PC-3 (cell line): Measurements from ENCODE around the gene ATP2B2. TPM values are rescaled to one million over a fixed set of nuclear protein-coding genes. Genes with fewer than 3 reads are reported as not detected.

Source experiments
- ATAC-seq: fragments of 200-7000 bp; cut with Tn5 transposase; 2 replicates; pipeline ENCODE4 v1.9.1; 2020; ENCODE audit warnings: mild to moderate bottlenecking, moderate library complexity
- BruUV-seq: library from RNA; stranded (reverse); fragments of 400-500 nt; replicated peaks from 2 replicates; lab custom pipeline; 2021; lab: Mats Ljungman, UMichigan
- CTCF ChIA-PET: fragments of 300-600 bp; sonication (Branson Sonifier 250); formaldehyde crosslinking; loops from one replicate; lab custom pipeline; 2022; ENCODE audit warnings: antibody characterized with exemption; lab: Charles Lee
- POLR2A ChIA-PET: fragments of 300-600 bp; sonication (Branson Sonifier 250); formaldehyde crosslinking; loops from one replicate; lab custom pipeline; 2022; ENCODE audit warnings: antibody characterized with exemption; ENCODE audit not compliant: unreplicated experiment; lab: Charles Lee
- DNase-seq: peaks from one replicate; pipeline ENCODE4 v3.0.0-alpha.2; 2015
- H2AFZ ChIP-seq: fragments of 300-600 bp; sonication (generic); 2 replicates; pipeline ENCODE4 v1.6.0; 2016; ENCODE audit warnings: antibody characterized with exemption, low read length
- H3F3A ChIP-seq: fragments of 300-600 bp; sonication (generic); one replicate; pipeline ENCODE4 v1.6.0; 2017; ENCODE audit warnings: antibody characterized with exemption, low read length, control low read depth, mild to moderate bottlenecking; ENCODE audit not compliant: unreplicated experiment
- H3K27ac ChIP-seq: fragments of 300-600 bp; sonication (generic); 2 replicates; pipeline ENCODE4 v1.5.1; 2016; ENCODE audit warnings: mild to moderate bottlenecking, low read length
- H3K27me3 ChIP-seq: fragments of 300-600 bp; sonication (generic); 2 replicates; pipeline ENCODE4 v1.6.1; 2016; ENCODE audit warnings: low read length, mixed read lengths
- H3K36me3 ChIP-seq: fragments of 300-600 bp; sonication (generic); 2 replicates; pipeline ENCODE4 v1.6.1; 2016; ENCODE audit warnings: low read depth, mixed run types, low read length, mixed read lengths
- H3K4me1 ChIP-seq: fragments of 300-600 bp; sonication (generic); 2 replicates; pipeline ENCODE4 v1.5.1; 2016; ENCODE audit warnings: low read length; ENCODE audit not compliant: insufficient read depth
- H3K4me2 ChIP-seq: fragments of 300-600 bp; sonication (generic); 2 replicates; pipeline ENCODE4 v1.6.0; 2016; ENCODE audit warnings: low read length
- H3K4me3 ChIP-seq: fragments of 300-600 bp; sonication (generic); 2 replicates; pipeline ENCODE4 v1.5.1; 2016; ENCODE audit warnings: mild to moderate bottlenecking, low read length, mixed read lengths
- H3K79me2 ChIP-seq: fragments of 300-600 bp; sonication (generic); 2 replicates; pipeline ENCODE4 v1.6.1; 2017; ENCODE audit warnings: low read length, mixed read lengths
- H3K9ac ChIP-seq: fragments of 300-600 bp; sonication (generic); 2 replicates; pipeline ENCODE4 v1.6.0; 2016; ENCODE audit warnings: mild to moderate bottlenecking, low read length
- H3K9me2 ChIP-seq: fragments of 300-600 bp; sonication (generic); replicated peaks from 2 replicates; pipeline ENCODE4 v1.6.1; 2016; ENCODE audit warnings: mixed run types, low read length, mixed read lengths
- H3K9me3 ChIP-seq: fragments of 300-600 bp; sonication (generic); 2 replicates; pipeline ENCODE4 v1.6.1; 2016; ENCODE audit warnings: low read length, mixed read lengths
- H4K20me1 ChIP-seq: fragments of 300-600 bp; sonication (generic); 2 replicates; pipeline ENCODE4 v1.6.1; 2016; ENCODE audit warnings: low read length, mixed read lengths
- EZH2 ChIP-seq: fragments of 300-600 bp; sonication (generic); IDR thresholded peaks from one replicate; pipeline ENCODE4 v1.6.1; 2017; ENCODE audit warnings: antibody characterized with exemption, mild to moderate bottlenecking, low read length; ENCODE audit not compliant: unreplicated experiment
- EZH2phosphoT487 ChIP-seq: fragments of 300-600 bp; sonication (generic); IDR thresholded peaks from 2 replicates; pipeline ENCODE4 v1.6.1; 2018; ENCODE audit warnings: mild to moderate bottlenecking, antibody characterized with exemption, low read length, borderline replicate concordance
- intact Hi-C: fragments of 100-400 bp; cut with micrococcal nuclease; formaldehyde crosslinking; loops from 2 replicates; pipeline ENCODE4 v1.9.0; 2023
- total RNA-seq: library from RNA; depleted of rRNA; stranded (reverse); fragments of >200 nt; gene quantifications from 2 replicates; pipeline ENCODE4 v1.2.3, GENCODE V29; 2014
- TF ChIP-seq, protein P1 (sequence below): fragments of 300-600 bp; sonication (generic); conservative IDR thresholded peaks from 2 replicates; pipeline ENCODE4 v1.5.1; 2017; ENCODE audit warnings: antibody characterized with exemption, low read depth, mild to moderate bottlenecking, low read length

ATP2B2 gene
- total RNA-seq, 1 experiment from 2014 or later, result not detected

DNA sequence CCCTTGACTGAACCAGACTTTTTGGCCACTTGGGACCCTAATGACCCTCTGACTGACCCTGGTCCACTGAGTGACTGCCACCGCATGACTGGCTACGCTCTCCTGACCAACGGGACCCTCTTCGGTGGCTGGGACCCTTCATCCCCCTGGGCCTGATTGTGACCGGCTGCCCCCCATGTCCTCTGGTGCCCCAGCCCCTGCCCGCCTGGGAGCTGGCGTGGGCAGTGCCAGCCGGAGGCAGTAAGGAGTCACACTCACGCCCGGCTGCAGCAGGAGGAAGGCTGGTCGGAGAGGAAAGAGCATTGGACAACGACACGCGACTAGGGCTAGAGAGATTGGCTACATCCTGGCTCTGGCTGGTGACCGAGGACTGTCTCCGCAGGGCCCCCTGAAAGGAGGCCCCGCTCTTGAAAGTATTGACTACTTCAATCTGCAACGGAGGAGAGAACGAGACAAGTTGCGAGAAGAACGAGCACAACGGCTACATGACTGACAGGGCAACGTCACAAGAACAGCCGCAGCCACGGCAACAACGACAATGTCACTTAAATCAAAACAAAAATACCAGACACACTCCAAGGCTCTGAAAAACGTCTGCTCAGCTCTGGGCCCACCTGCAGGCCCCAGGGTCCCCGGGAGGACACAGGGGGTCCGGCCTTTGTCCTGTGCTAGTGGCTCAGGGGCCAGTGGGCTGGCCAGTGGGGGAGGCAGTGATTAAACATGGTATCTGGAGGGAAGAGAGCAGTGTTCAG lies 169.3 kb downstream of the ATP2B2 start:
- no TSS peak for BruUV-seq
- H3K9ac ChIP-seq, result no peak overlapping the region
- ChIA-PET CTCF (no interaction called here), POLR2A (no interaction called here)
- no peaks in the 10 kb centered on the region for H3K9me3 ChIP-seq
- intact Hi-C loops, result no loop called here
- H3F3A ChIP-seq, result no peaks in the 10 kb centered on the region
- TF ChIP-seq EZH2, result no peak
- TF ChIP-seq, protein P1, sequence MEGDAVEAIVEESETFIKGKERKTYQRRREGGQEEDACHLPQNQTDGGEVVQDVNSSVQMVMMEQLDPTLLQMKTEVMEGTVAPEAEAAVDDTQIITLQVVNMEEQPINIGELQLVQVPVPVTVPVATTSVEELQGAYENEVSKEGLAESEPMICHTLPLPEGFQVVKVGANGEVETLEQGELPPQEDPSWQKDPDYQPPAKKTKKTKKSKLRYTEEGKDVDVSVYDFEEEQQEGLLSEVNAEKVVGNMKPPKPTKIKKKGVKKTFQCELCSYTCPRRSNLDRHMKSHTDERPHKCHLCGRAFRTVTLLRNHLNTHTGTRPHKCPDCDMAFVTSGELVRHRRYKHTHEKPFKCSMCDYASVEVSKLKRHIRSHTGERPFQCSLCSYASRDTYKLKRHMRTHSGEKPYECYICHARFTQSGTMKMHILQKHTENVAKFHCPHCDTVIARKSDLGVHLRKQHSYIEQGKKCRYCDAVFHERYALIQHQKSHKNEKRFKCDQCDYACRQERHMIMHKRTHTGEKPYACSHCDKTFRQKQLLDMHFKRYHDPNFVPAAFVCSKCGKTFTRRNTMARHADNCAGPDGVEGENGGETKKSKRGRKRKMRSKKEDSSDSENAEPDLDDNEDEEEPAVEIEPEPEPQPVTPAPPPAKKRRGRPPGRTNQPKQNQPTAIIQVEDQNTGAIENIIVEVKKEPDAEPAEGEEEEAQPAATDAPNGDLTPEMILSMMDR, result no peak
- TF ChIP-seq EZH2phosphoT487, result no peak
- H3K79me2 ChIP-seq, result no peaks in the 10 kb centered on the region
- H3K36me3 ChIP-seq, result no peaks in the 10 kb centered on the region
- DNase-seq (no peak), ATAC-seq (no peak)
- H3K4me3 ChIP-seq, result no peak overlapping the region
- peaks cover 7% of the 10 kb centered on the region; the same call in 1 of the 2 replicates for H3K27me3 ChIP-seq
- H3K4me2 ChIP-seq, result no peak overlapping the region
- H3K4me1 ChIP-seq, result no peaks in the 10 kb centered on the region
- H4K20me1 ChIP-seq, result no peaks in the 10 kb centered on the region
- no peaks in the 10 kb centered on the region for H3K9me2 ChIP-seq
- H3K27ac ChIP-seq, result no peak overlapping the region
- no peak overlapping the region for H2AFZ ChIP-seq

DNA sequence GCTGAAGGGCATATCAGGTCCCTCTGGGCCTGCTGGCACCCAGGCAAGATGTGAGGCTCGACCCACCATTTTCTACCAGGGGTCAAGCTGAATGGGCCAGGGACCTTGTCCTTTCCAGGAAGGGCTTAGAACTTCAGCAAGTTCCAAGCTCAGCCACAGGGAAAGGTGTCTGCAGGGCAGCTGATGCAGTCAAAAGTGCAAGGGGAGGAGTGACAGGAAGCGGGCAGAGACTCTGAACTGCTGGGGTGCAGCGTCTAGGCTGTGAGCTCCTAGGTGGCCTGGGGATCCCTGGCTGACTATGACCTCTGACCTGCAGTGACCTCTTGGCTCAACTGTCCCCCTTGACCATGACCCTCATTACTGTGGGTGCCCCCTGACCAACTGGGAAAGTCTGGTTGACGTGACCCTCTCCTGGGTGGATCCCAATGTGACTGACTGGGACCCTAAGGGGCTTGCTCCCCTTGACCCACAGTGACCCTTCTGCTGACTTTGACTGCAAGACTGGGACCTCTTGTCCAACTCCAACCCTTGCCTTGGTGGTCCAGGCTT lies 170.1 kb downstream of the ATP2B2 start:
- H3K4me3 ChIP-seq, result no peak overlapping the region
- BruUV-seq, result no TSS peak
- no peaks in the 10 kb centered on the region for H3K36me3 ChIP-seq
- intact Hi-C loops, result no loop called here
- peaks cover 15% of the 10 kb centered on the region for H3K27me3 ChIP-seq
- H3K9me3 ChIP-seq, result no peaks in the 10 kb centered on the region
- H3K4me2 ChIP-seq, result no peak overlapping the region
- no peaks in the 10 kb centered on the region for H3F3A ChIP-seq
- H3K4me1 ChIP-seq, result no peaks in the 10 kb centered on the region
- no peaks in the 10 kb centered on the region for H3K79me2 ChIP-seq
- H3K9me2 ChIP-seq, result no peaks in the 10 kb centered on the region
- no peak for DNase-seq
- CTCF ChIA-PET, result no interaction called here
- TF ChIP-seq EZH2 (no peak), EZH2phosphoT487 (no peak)
- TF ChIP-seq, protein P1, result no peak
- H3K9ac ChIP-seq, result no peak overlapping the region
- no peak overlapping the region for H3K27ac ChIP-seq
- no peak overlapping the region for H2AFZ ChIP-seq
- no peak for ATAC-seq
- POLR2A ChIA-PET, result no interaction called here
- no peaks in the 10 kb centered on the region for H4K20me1 ChIP-seq

DNA sequence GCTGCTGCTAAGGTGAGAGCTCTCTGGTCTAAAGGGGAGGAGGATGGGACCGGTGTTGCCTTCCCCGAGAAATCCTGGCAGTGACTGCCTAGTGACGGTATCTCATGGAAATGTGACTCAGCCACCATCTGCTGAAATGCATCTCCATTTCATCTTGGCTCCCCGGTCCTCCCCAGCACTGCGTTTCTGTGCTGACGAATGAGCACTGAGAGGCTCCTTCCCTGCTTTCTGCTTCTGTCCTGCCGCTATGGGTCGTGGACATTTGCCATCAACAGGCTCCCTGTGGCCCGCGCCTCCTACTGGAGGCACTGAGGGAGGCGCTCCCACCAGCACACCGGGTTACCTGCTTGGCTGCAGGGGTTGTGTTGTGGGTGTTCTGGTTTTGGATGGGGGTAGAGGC lies 170.9 kb downstream of the ATP2B2 start:
- ChIA-PET POLR2A (no interaction called here), CTCF (no interaction called here)
- Histone ChIP-seq H3K4me2 (no peak overlapping the region), H3K4me3 (no peak overlapping the region), H4K20me1 (no peaks in the 10 kb centered on the region), H3K27me3 (peaks cover 23% of the 10 kb centered on the region), H3K9me3 (no peaks in the 10 kb centered on the region), H3K9ac (no peak overlapping the region), H2AFZ (no peak overlapping the region), H3K9me2 (no peaks in the 10 kb centered on the region), H3K36me3 (no peaks in the 10 kb centered on the region), H3K4me1 (no peaks in the 10 kb centered on the region), H3K27ac (no peak overlapping the region), H3F3A (no peaks in the 10 kb centered on the region), H3K79me2 (no peaks in the 10 kb centered on the region)
- no peak for TF ChIP-seq EZH2
- TF ChIP-seq, protein P1, result peak; percentile 51
- no TSS peak for BruUV-seq
- ATAC-seq (no peak), DNase-seq (peak; percentile 25)
- intact Hi-C loops, result no loop called here
